ENCODE results near the gene IFNA17.

IFNA17 gene

DNA sequence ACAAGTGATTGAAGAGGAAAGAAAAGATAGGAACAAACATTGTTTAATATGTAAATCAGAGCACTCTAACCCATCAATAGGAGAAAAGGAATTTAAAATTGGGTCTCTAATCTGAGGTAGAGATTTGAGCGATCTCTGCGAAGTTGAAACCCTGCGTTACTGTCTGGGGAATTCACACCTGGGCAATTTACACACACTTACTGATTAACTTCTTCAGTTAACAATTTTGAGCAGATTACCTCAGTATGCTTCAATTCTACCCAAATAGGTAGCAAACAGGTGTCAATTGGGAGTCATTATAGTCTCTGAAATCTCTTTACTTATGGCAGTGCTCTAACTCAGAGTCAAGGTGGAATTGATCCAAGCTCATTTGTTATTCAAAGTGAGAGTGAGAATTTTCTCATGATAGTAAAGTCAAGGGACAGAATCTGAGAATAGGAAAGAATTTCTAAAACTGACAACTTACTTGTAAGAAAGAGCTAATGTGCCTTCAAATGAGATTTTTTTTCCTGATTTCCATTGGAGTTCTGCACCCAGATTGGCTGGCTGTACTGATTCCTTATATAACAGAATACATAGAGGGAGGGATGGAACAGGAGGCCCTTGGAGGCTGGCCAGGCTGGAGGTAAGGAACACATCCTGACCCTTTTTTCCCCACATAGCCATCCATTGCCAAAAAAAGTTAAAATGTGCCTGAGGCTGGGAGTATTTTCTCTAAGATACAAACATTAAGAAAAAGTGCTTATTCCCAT is 38.9 kb upstream of the IFNA17 start:
- H3K79me2 ChIP-seq (ENCODE audit: insufficient read depth, low read length): no peaks in the 10 kb centered on the region
- no peak overlapping the region for H2AFZ ChIP-seq (ENCODE audit: low read length)
- H3K4me3 ChIP-seq (ENCODE audit: low read depth, low read length, poor library complexity, severe bottlenecking): no peak overlapping the region
- no peaks in the 10 kb centered on the region for H3K36me3 ChIP-seq (ENCODE audit: insufficient read depth, low read length)
- H3K4me1 ChIP-seq (ENCODE audit: insufficient read depth, low read length, severe bottlenecking): no peaks in the 10 kb centered on the region
- no peaks in the 10 kb centered on the region for H3K9me3 ChIP-seq (ENCODE audit: low read length)
- no peak overlapping the region for H3K27ac ChIP-seq (ENCODE audit: low read depth, low read length, poor library complexity, severe bottlenecking)
- no peaks in the 10 kb centered on the region for H4K20me1 ChIP-seq (ENCODE audit: insufficient read depth, low read length)
- H3K9me2 ChIP-seq (ENCODE audit: low read depth, low read length): no peaks in the 10 kb centered on the region
- H3K27me3 ChIP-seq (ENCODE audit: insufficient read depth, low read length): no peaks in the 10 kb centered on the region
- TF ChIP-seq, protein P1, sequence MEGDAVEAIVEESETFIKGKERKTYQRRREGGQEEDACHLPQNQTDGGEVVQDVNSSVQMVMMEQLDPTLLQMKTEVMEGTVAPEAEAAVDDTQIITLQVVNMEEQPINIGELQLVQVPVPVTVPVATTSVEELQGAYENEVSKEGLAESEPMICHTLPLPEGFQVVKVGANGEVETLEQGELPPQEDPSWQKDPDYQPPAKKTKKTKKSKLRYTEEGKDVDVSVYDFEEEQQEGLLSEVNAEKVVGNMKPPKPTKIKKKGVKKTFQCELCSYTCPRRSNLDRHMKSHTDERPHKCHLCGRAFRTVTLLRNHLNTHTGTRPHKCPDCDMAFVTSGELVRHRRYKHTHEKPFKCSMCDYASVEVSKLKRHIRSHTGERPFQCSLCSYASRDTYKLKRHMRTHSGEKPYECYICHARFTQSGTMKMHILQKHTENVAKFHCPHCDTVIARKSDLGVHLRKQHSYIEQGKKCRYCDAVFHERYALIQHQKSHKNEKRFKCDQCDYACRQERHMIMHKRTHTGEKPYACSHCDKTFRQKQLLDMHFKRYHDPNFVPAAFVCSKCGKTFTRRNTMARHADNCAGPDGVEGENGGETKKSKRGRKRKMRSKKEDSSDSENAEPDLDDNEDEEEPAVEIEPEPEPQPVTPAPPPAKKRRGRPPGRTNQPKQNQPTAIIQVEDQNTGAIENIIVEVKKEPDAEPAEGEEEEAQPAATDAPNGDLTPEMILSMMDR (IDR thresholded peaks at IDR 0.05; ENCODE audit: low read length): no peak
- no peak for TF ChIP-seq EZH2 (IDR thresholded peaks at IDR 0.05; ENCODE audit: borderline replicate concordance, low read length)
- no peaks in the 10 kb centered on the region for H3F3A ChIP-seq (ENCODE audit: insufficient read depth, low read length)
- H3K9ac ChIP-seq (ENCODE audit: low read length): no peak overlapping the region
- no peak overlapping the region for H3K4me2 ChIP-seq (ENCODE audit: low read length)

DNA sequence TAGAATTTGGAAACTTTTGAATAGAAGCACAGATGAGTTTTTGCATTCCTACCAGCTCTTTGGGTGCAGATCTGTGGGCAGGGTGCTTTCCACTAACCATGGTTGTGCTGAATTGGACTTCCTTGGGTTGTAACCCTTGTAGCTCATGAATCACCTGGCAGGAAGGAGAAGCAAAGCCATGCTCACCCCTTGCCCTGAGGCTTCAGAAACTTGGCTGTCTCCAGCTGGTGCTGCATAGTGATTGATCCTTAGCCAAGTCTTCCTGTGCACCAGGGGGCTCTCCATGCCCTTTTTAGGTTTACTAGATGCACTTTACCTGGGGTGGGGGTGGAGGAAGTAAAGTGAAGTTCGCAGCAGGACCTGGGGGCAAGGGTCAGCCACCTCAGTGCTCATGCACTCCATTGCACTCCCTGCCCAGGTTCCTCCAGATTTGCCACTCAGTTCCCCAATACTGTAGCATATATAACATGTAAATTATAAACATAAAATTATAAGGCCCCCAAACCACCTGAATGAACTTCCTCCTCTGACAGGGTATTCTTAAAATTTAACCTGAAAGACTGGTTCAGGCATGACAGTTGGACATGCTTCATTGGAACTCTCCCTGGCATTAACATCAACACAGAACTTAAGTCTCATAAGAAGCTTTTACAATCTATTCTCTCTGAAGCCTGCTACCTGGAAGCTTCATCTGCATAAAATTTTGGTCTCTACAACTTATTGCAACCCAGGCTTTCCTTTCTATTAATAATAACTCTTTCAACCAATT is 37.6 kb upstream of the IFNA17 start:
- Histone ChIP-seq H3K9me3 (ENCODE audit: low read length) (no peaks in the 10 kb centered on the region), H3K9ac (ENCODE audit: low read length) (no peak overlapping the region), H3K4me3 (ENCODE audit: low read depth, low read length, poor library complexity, severe bottlenecking) (no peak overlapping the region), H3K79me2 (ENCODE audit: insufficient read depth, low read length) (no peaks in the 10 kb centered on the region), H4K20me1 (ENCODE audit: insufficient read depth, low read length) (no peaks in the 10 kb centered on the region), H3F3A (ENCODE audit: insufficient read depth, low read length) (no peaks in the 10 kb centered on the region), H3K27me3 (ENCODE audit: insufficient read depth, low read length) (no peaks in the 10 kb centered on the region), H2AFZ (ENCODE audit: low read length) (no peak overlapping the region), H3K4me1 (ENCODE audit: insufficient read depth, low read length, severe bottlenecking) (no peaks in the 10 kb centered on the region), H3K4me2 (ENCODE audit: low read length) (no peak overlapping the region), H3K27ac (ENCODE audit: low read depth, low read length, poor library complexity, severe bottlenecking) (no peak overlapping the region), H3K9me2 (ENCODE audit: low read depth, low read length) (no peaks in the 10 kb centered on the region), H3K36me3 (ENCODE audit: insufficient read depth, low read length) (no peaks in the 10 kb centered on the region)
- TF ChIP-seq, protein P1 (IDR thresholded peaks at IDR 0.05; ENCODE audit: low read length): no peak
- no peak for TF ChIP-seq EZH2 (IDR thresholded peaks at IDR 0.05; ENCODE audit: borderline replicate concordance, low read length)

DNA sequence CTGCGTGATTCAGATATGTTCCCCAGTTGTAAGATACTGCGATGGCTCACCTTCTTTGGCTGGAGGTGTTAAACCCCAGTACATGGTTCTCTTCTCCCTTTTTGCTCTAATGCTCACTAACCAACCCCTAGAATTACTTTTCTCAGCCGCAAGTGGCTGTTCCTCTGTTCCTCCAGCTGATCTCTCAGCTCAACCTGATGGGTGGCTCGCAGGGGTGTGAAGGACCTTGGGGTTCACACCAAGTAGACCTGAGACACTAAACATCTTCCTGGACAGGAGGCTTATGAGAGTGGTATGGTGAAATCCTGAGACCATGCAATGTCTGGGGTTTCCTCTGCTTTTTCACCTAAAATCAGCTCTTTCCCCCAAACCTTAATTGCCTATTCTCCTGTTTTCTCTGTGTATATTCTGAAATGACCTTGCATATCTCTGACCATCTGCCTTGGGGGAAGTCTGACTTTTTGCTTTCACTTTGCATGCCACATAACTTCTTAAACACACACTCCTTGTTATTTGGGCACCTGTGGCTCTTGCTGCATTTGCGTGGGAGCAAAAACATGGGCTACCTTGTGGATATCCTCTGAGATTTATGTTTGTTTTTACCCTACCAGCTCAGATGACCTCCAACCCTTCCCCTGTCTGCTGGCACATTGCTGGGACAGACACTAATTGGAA is 27.7 kb upstream of the IFNA17 start:
- Histone ChIP-seq H3K4me1 (ENCODE audit: insufficient read depth, low read length, severe bottlenecking) (no peaks in the 10 kb centered on the region), H3K27me3 (ENCODE audit: insufficient read depth, low read length) (no peaks in the 10 kb centered on the region), H3F3A (ENCODE audit: insufficient read depth, low read length) (no peaks in the 10 kb centered on the region), H3K9ac (ENCODE audit: low read length) (no peak overlapping the region), H3K4me2 (ENCODE audit: low read length) (no peak overlapping the region), H3K79me2 (ENCODE audit: insufficient read depth, low read length) (no peaks in the 10 kb centered on the region), H2AFZ (ENCODE audit: low read length) (no peak overlapping the region), H4K20me1 (ENCODE audit: insufficient read depth, low read length) (no peaks in the 10 kb centered on the region), H3K9me3 (ENCODE audit: low read length) (no peaks in the 10 kb centered on the region), H3K27ac (ENCODE audit: low read depth, low read length, poor library complexity, severe bottlenecking) (no peak overlapping the region), H3K9me2 (ENCODE audit: low read depth, low read length) (no peaks in the 10 kb centered on the region), H3K4me3 (ENCODE audit: low read depth, low read length, poor library complexity, severe bottlenecking) (no peak overlapping the region), H3K36me3 (ENCODE audit: insufficient read depth, low read length) (no peaks in the 10 kb centered on the region)
- TF ChIP-seq EZH2 (IDR thresholded peaks at IDR 0.05; ENCODE audit: borderline replicate concordance, low read length): no peak
- TF ChIP-seq, protein P1 (IDR thresholded peaks at IDR 0.05; ENCODE audit: low read length): no peak
